Erythroblast (primary cell): Measurements from ENCODE around the gene EPHB2.

ENCODE experiments used
- GATA1 ChIP-seq: IDR thresholded peaks from 2 replicates; pipeline ENCODE4 v1.6.1; 2011; ENCODE audit warnings: low read depth, mild to moderate bottlenecking, control low read depth, low read length, moderate library complexity
- POLR2A ChIP-seq: IDR thresholded peaks from 2 replicates; pipeline ENCODE4 v1.6.1; 2011; ENCODE audit warnings: mild to moderate bottlenecking, low read length

- TF ChIP-seq POLR2A, result no peak
- no peak for TF ChIP-seq GATA1
These were observed 210.9 kb downstream of the EPHB2 start for GRCh38 chr1:22921452-22922126.
